Adrenal gland (tissue), 5 donors: ENCODE results near the gene ARAP1.

ENCODE experiments used
- POLR2A ChIP-seq, 2 donors: fragments of 450-650 bp; IDR thresholded peaks; one replicate each; pipeline ENCODE4 v1.6.1; 2017; ENCODE audit warnings: antibody characterized with exemption in 2 of 2, mild to moderate bottlenecking in 2 of 2, moderate library complexity in 1 of 2
- TF ChIP-seq, protein P1 (sequence below), 6 experiments: fragments of 450-650 bp in 4 of 6; fragments of 200-600 bp in 2 of 6; sonication (generic) in 1 of 6; IDR thresholded peaks; 1 replicate in 5 of 6; 2 replicates in 1 of 6; pipeline versions ENCODE4 v1.5.1 to v1.8.0; 2016 to 2021; ENCODE audit warnings: antibody characterized with exemption in 6 of 6, mild to moderate bottlenecking in 2 of 6, moderate library complexity in 1 of 6
- donor health status: DM: no; HTN: no; CAD: no.

DNA sequence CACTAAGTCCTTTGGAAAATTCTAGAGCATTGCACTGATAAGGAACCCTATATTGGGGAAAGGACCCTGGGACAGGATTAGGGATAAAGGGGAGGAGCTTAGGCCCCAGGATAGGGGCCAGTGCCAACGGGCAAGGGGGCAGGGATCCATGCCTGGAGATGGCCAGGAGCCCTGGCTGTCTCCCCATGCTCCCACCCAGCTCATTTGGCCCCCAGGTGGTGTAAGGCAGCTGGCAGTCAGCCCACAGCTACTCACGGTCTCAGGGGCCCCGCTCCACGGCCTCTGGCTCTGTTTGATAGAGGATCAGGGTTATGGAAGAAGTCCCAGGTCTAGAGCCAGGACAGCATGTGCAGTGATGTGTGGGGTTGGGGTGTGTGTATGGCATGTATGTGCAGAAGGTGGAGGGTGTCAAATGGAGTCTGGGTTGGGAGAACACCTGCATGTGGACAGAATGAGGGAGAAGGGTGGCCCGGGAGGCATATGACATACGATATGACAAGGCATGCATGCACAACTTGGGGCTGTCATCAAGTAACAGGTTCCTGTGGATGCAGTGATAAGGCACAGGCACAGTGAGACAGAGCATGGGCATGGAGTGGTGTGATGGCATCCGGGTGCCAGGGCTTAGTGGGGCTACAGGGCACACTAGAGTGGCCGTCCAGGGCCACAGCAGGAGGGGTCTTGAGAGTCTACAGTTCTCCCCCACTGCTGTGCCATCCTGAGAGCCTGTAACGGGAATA is 59.5 kb downstream of the ARAP1 start:
- TF ChIP-seq, protein P1, sequence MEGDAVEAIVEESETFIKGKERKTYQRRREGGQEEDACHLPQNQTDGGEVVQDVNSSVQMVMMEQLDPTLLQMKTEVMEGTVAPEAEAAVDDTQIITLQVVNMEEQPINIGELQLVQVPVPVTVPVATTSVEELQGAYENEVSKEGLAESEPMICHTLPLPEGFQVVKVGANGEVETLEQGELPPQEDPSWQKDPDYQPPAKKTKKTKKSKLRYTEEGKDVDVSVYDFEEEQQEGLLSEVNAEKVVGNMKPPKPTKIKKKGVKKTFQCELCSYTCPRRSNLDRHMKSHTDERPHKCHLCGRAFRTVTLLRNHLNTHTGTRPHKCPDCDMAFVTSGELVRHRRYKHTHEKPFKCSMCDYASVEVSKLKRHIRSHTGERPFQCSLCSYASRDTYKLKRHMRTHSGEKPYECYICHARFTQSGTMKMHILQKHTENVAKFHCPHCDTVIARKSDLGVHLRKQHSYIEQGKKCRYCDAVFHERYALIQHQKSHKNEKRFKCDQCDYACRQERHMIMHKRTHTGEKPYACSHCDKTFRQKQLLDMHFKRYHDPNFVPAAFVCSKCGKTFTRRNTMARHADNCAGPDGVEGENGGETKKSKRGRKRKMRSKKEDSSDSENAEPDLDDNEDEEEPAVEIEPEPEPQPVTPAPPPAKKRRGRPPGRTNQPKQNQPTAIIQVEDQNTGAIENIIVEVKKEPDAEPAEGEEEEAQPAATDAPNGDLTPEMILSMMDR (IDR thresholded peaks at IDR 0.05): no peak
- no peak for TF ChIP-seq POLR2A (IDR thresholded peaks at IDR 0.05)
